A673 (cell line): ENCODE measurements around the gene ELF3. TPM values are rescaled to one million over a fixed set of nuclear protein-coding genes. Genes with fewer than 3 reads are reported as not detected.

Source experiments
- BruUV-seq: library from RNA; stranded (reverse); fragments of 400-500 nt; replicated peaks from 2 replicates; lab custom pipeline; 2021; lab: Mats Ljungman, UMichigan
- CTCF ChIA-PET: fragments of 300-600 bp; sonication (Branson Sonifier 250); formaldehyde crosslinking; loops from one replicate; lab custom pipeline; 2022; ENCODE audit warnings: antibody characterized with exemption; lab: Charles Lee
- POLR2A ChIA-PET: fragments of 300-600 bp; sonication (Branson Sonifier 250); formaldehyde crosslinking; loops from one replicate; lab custom pipeline; 2022; ENCODE audit warnings: antibody characterized with exemption; ENCODE audit not compliant: low non-redundant PET; lab: Charles Lee
- DNase-seq: peaks from one replicate; pipeline ENCODE4 v3.0.0-alpha.2; 2015; ENCODE audit warnings: low spot score
- H3K27ac ChIP-seq: fragments of 200-600 bp; sonication (generic); 2 replicates; pipeline ENCODE4 v1.5.1; 2016; ENCODE audit warnings: mixed run types, low read depth, mild to moderate bottlenecking, mixed read lengths, antibody characterized with exemption, low read length; ENCODE audit not compliant: poor library complexity, severe bottlenecking
- H3K27me3 ChIP-seq: fragments of 200-600 bp; sonication (generic); replicated peaks from 2 replicates; pipeline ENCODE4 v1.6.1; 2017; ENCODE audit warnings: mixed run types, low read depth, mild to moderate bottlenecking, mixed read lengths, antibody characterized with exemption, low read length; ENCODE audit not compliant: insufficient read depth, poor library complexity
- H3K36me3 ChIP-seq: fragments of 200-600 bp; sonication (generic); 2 replicates; pipeline ENCODE4 v1.6.1; 2016; ENCODE audit warnings: mixed run types, mild to moderate bottlenecking, mixed read lengths, antibody characterized with exemption, low read length; ENCODE audit not compliant: insufficient read depth, poor library complexity, severe bottlenecking
- H3K4me1 ChIP-seq: fragments of 200-600 bp; sonication (generic); 2 replicates; pipeline ENCODE4 v1.6.1; 2017; ENCODE audit warnings: mixed run types, mild to moderate bottlenecking, mixed read lengths, antibody characterized with exemption, low read length; ENCODE audit not compliant: insufficient read depth, poor library complexity, severe bottlenecking
- H3K4me3 ChIP-seq: fragments of 200-600 bp; sonication (generic); 2 replicates; pipeline ENCODE4 v1.5.1; 2016; ENCODE audit warnings: low read depth, mixed run types, mild to moderate bottlenecking, mixed read lengths, low read length; ENCODE audit not compliant: poor library complexity, severe bottlenecking
- H3K9me3 ChIP-seq: fragments of 200-600 bp; sonication (generic); 2 replicates; pipeline ENCODE4 v1.6.1; 2016; ENCODE audit warnings: mixed run types, low read depth, mild to moderate bottlenecking, mixed read lengths, antibody characterized with exemption, low read length; ENCODE audit not compliant: poor library complexity, severe bottlenecking
- EZH2 ChIP-seq: fragments of 200-600 bp; sonication (generic); IDR thresholded peaks from 2 replicates; pipeline ENCODE4 v1.6.1; 2017; ENCODE audit warnings: borderline replicate concordance, low read depth, mild to moderate bottlenecking, mixed read lengths, antibody characterized with exemption, low read length; ENCODE audit not compliant: poor library complexity, severe bottlenecking
- intact Hi-C: fragments of 100-400 bp; cut with micrococcal nuclease; formaldehyde crosslinking; loops from one replicate; pipeline ENCODE4 v1.10.0; 2022; ENCODE audit not compliant: unreplicated experiment
- total RNA-seq: library from RNA; stranded (reverse); gene quantifications from 2 replicates; pipeline ENCODE4 v1.2.3, GENCODE V29; 2021
- TF ChIP-seq, protein P1 (sequence below): fragments of 300-800, 200-600 bp; sonication (generic); conservative IDR thresholded peaks from 2 replicates; pipeline ENCODE4 v1.5.1; 2017; ENCODE audit warnings: low read depth, mild to moderate bottlenecking, antibody characterized with exemption, low read length, moderate library complexity, mixed read lengths

ELF3 gene
- total RNA-seq, 1 experiment from 2014 or later, result 0.56 TPM

DNA sequence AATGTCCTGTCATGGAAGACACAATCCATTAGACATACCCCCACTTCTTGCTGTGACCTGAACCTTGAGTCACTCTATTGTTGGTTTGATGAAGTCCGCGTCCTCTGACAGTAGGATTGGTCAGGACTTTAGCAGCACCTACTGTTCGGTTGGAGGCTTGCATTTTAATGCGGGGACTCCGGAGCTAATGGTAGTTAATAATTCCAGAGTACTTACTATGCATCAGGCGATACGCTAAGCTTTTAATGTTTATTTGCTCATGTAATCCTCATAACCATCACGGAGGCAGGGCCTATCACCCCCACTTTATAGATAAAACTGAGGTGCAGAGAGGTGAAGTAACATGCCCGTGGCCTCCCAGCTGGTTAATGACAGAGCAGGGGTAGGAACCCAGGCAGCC is 7.9 kb upstream of the ELF3 start:
- Histone ChIP-seq H3K27me3 (no peaks in the 10 kb centered on the region), H3K36me3 (peaks cover 39% of the 10 kb centered on the region), H3K4me3 (no peak overlapping the region), H3K4me1 (no peaks in the 10 kb centered on the region), H3K27ac (no peak overlapping the region), H3K9me3 (no peaks in the 10 kb centered on the region)
- intact Hi-C loops, result no loop called here
- no TSS peak for BruUV-seq
- TF ChIP-seq EZH2, result no peak
- TF ChIP-seq, protein P1, sequence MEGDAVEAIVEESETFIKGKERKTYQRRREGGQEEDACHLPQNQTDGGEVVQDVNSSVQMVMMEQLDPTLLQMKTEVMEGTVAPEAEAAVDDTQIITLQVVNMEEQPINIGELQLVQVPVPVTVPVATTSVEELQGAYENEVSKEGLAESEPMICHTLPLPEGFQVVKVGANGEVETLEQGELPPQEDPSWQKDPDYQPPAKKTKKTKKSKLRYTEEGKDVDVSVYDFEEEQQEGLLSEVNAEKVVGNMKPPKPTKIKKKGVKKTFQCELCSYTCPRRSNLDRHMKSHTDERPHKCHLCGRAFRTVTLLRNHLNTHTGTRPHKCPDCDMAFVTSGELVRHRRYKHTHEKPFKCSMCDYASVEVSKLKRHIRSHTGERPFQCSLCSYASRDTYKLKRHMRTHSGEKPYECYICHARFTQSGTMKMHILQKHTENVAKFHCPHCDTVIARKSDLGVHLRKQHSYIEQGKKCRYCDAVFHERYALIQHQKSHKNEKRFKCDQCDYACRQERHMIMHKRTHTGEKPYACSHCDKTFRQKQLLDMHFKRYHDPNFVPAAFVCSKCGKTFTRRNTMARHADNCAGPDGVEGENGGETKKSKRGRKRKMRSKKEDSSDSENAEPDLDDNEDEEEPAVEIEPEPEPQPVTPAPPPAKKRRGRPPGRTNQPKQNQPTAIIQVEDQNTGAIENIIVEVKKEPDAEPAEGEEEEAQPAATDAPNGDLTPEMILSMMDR, result no peak
- ChIA-PET POLR2A (no interaction called here), CTCF (interaction anchor here (0.5 kb wide), 1 partner anchor 92 kb away, joined by 6 read pairs; no protein-coding TSS in a partner anchor)
- DNase-seq, result no peak

DNA sequence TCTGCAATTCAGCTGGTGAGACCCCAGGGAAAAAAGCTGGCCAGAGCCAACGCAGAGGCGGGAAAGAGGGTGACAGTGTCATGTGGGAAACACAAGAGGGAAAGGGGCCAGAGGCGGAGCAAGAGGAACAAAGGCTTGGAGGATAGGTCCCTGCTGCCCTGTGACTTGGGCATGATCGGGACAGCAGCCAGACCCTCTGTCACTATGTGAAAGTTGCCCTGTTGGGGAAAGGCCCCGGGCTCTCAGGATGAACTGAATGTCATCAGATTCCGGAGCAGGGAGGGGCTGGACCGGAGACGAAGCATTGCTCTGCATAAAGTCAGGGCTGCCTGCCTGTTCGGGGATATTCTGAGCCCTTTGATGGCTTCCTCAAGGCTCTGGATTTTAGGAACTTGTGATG is 5.7 kb upstream of the ELF3 start:
- no peaks in the 10 kb centered on the region for H3K9me3 ChIP-seq
- ChIA-PET POLR2A (no interaction called here), CTCF (no interaction called here)
- no peak overlapping the region for H3K27ac ChIP-seq
- peaks cover 39% of the 10 kb centered on the region for H3K36me3 ChIP-seq
- no peaks in the 10 kb centered on the region for H3K4me1 ChIP-seq
- no peak overlapping the region for H3K4me3 ChIP-seq
- no TSS peak for BruUV-seq
- TF ChIP-seq EZH2, result no peak
- TF ChIP-seq, protein P1, result no peak
- intact Hi-C loops, result no loop called here
- H3K27me3 ChIP-seq, result no peaks in the 10 kb centered on the region
- DNase-seq, result no peak

DNA sequence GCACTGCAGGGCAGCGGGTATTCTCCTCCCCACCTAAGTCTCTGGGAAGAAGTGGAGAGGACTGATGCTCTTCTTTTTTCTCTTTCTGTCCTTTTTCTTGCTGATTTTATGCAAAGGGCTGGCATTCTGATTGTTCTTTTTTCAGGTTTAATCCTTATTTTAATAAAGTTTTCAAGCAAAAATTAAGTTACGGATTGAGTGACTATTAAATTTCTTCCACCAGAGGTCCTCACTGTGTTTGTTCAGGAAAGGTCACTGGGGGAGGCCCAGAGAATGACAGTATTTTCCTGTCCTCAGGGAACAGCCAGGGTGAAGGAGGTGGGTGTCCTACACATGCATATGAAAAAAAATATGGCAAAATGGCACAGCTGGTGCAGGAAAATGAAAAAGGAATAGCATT is 4.4 kb upstream of the ELF3 start:
- Histone ChIP-seq H3K4me3 (no peak overlapping the region), H3K36me3 (peaks cover 39% of the 10 kb centered on the region), H3K27ac (no peak overlapping the region), H3K4me1 (no peaks in the 10 kb centered on the region), H3K9me3 (no peaks in the 10 kb centered on the region), H3K27me3 (no peaks in the 10 kb centered on the region)
- POLR2A ChIA-PET, result no interaction called here
- CTCF ChIA-PET, result interaction anchor here (0.6 kb wide), 1 partner anchor 44 kb away, joined by 8 read pairs; no protein-coding TSS in a partner anchor
- TF ChIP-seq, protein P1, result peak; percentile 42; the same call in 1 of the 2 replicates
- no peak for TF ChIP-seq EZH2
- DNase-seq, result no peak
- no TSS peak for BruUV-seq
- intact Hi-C loops, result no loop called here
